22Rv1 (cell line): ENCODE data around the gene CTCF.

Experiments used
- CTCF ChIP-seq: fragments of 450-650 bp; IDR thresholded peaks from 2 replicates; pipeline ENCODE4 v1.5.1; 2017; ENCODE audit warnings: mild to moderate bottlenecking
- ZFX ChIP-seq: fragments of 450-650 bp; IDR thresholded peaks from 2 replicates; pipeline ENCODE4 v1.6.1; 2017; ENCODE audit warnings: antibody characterized with exemption, borderline replicate concordance

- no peak for TF ChIP-seq CTCF
- no peak for TF ChIP-seq ZFX
Measured at GRCh38 chr16:67541391-67542263, 20.7 kb upstream of the CTCF start.
